Measurements from ENCODE around the gene HLTF. TPM values are rescaled to one million over a fixed set of nuclear protein-coding genes. Genes with fewer than 3 reads are reported as not detected.
"Not testable (repeated sequence)": the region's sequence is repeated elsewhere in the genome, so short reads cannot be mapped to it uniquely, and the experiment has no call there.

Gene HLTF
- total RNA-seq, 1 donor: 56.6 TPM

DNA sequence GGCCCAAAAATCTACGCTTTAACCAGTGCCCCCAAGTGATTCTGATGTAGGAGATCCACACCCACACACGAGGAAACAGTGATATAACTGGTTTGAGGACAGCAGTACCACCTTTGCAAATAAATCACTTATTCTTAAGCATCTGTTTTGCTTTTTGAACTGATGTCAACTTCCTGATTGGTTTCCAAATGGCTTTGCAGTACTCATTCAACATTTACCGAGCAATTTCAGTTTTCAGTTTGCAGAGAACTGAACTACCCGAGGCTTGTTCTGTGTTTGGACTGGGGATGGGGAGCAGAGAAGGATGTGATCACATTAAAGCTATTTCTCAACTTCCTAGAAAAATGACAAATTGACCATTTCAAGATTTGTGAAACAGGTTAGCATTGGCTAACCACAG, 96.1 kb downstream of the HLTF start:
- TF ChIP-seq, protein P1, sequence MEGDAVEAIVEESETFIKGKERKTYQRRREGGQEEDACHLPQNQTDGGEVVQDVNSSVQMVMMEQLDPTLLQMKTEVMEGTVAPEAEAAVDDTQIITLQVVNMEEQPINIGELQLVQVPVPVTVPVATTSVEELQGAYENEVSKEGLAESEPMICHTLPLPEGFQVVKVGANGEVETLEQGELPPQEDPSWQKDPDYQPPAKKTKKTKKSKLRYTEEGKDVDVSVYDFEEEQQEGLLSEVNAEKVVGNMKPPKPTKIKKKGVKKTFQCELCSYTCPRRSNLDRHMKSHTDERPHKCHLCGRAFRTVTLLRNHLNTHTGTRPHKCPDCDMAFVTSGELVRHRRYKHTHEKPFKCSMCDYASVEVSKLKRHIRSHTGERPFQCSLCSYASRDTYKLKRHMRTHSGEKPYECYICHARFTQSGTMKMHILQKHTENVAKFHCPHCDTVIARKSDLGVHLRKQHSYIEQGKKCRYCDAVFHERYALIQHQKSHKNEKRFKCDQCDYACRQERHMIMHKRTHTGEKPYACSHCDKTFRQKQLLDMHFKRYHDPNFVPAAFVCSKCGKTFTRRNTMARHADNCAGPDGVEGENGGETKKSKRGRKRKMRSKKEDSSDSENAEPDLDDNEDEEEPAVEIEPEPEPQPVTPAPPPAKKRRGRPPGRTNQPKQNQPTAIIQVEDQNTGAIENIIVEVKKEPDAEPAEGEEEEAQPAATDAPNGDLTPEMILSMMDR (IDR thresholded peaks at IDR 0.05; ENCODE audit: insufficient read depth, low read depth, low read length): no peak
- H3K4me3 ChIP-seq (ENCODE audit: low read depth, low read length): no peak overlapping the region
- no peak for DNase-seq (ENCODE audit: low read depth)

DNA sequence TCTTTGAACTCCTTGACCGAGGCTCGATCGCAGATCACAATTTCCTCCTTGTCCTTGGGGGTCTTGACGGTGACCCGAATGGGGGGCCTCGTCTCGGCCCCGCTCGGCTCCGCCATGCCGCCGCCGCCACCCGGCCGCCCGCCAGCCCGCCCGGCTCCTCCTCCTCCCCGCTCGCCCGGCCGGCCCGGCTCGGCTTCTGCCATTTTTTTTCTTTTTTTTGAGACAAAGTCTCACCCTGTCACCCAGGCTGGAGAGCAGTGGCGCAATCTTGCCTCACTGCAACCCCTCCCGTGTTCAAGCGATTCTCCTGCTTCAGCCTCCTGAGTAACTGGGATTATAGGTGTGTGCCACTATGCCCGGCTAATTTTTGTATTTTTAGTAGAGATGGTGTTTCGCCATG, 98.8 kb downstream of the HLTF start:
- not testable (repeated sequence) for H3K4me3 ChIP-seq (ENCODE audit: low read depth, low read length); DNase-seq (ENCODE audit: low read depth)

DNA sequence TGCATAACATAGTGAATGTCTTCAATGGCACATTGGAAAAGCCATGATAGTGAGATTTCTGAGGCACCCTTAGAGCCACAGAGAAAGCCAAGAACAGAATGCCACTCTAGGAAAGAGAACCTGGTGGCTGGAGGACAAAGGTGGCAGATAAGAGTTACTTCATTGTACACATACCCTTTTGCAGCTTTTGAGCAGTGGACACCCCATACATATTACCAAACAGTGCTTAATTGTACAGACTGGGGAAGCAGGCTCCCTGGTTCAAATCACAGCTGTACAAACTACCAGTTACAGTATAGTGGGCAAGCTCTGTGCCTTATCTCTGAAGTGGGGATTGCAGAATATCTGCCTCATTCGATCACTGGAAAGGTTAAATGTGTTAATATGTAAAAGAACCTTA, 105.1 kb downstream of the HLTF start:
- H3K4me3 ChIP-seq (ENCODE audit: low read depth, low read length): no peak overlapping the region
- no peak for DNase-seq (ENCODE audit: low read depth)
- TF ChIP-seq, protein P1 (IDR thresholded peaks at IDR 0.05; ENCODE audit: insufficient read depth, low read depth, low read length): no peak

Small RNAs within 50 kb of the gene (small RNA-seq; reads per million reads assigned to genes)
- gene RF00019: not detected

Other genes with a start within 250 kb of the HLTF start
- gene CPA3, start 221.2 kb downstream of the HLTF start, total RNA-seq: under 0.01 TPM in 1 of 2 replicates, not detected in the other
- 33.2 and 43.6 TPM in 2 replicates for gene GYG1, start 95.0 kb downstream of the HLTF start, total RNA-seq
- gene HPS3, start 43.1 kb upstream of the HLTF start, total RNA-seq: 30.7 and 31.9 TPM in 2 replicates
- gene CP, start 135.3 kb upstream of the HLTF start, total RNA-seq: under 0.01 TPM in 1 of 2 replicates, not detected in the other
- gene TM4SF18, start 247.1 kb upstream of the HLTF start, total RNA-seq: 0.32 TPM in 1 of 2 replicates, not detected in the other

Measured in fibroblast of villous mesenchyme (primary cell).